Measurements from ENCODE around the gene PTPN20.

The PTPN20 gene

GRCh38 chr10:47033541-47034270, 122.5 kb downstream of the PTPN20 start:
- no peak for DNase-seq (ENCODE audit: low read depth in 2 of 2)

GRCh38 chr10:47034441-47035051, 123.3 kb downstream of the PTPN20 start:
- DNase-seq (ENCODE audit: low read depth in 2 of 2) = no peak

GRCh38 chr10:47035171-47035818, 124.1 kb downstream of the PTPN20 start:
- DNase-seq (ENCODE audit: low read depth in 2 of 2) = no peak

- no peak for DNase-seq (ENCODE audit: low read depth in 2 of 2)
Observed at GRCh38 chr10:47035819-47036337, 124.7 kb downstream of the PTPN20 start.

GRCh38 chr10:47036771-47037170, 125.5 kb downstream of the PTPN20 start:
- no peak for DNase-seq (ENCODE audit: low read depth in 2 of 2)

GRCh38 chr10:47037654-47038425, 126.6 kb downstream of the PTPN20 start:
- DNase-seq (ENCODE audit: low read depth in 2 of 2) = no peak

GRCh38 chr10:47038881-47039561, 127.8 kb downstream of the PTPN20 start:
- DNase-seq (ENCODE audit: low read depth in 2 of 2) = no peak

- no peak for DNase-seq (ENCODE audit: low read depth in 2 of 2)
Observed at GRCh38 chr10:47039562-47039913, 128.3 kb downstream of the PTPN20 start.

- no peak for DNase-seq (ENCODE audit: low read depth in 2 of 2)
Observed at GRCh38 chr10:47040041-47040491, 128.8 kb downstream of the PTPN20 start.

GRCh38 chr10:47040681-47041080, 129.5 kb downstream of the PTPN20 start:
- DNase-seq (ENCODE audit: low read depth in 2 of 2) = no peak

- no peak for DNase-seq (ENCODE audit: low read depth in 2 of 2)
Observed at GRCh38 chr10:47041396-47042198, 130.4 kb downstream of the PTPN20 start.

GRCh38 chr10:47042199-47042473, 130.9 kb downstream of the PTPN20 start:
- DNase-seq (ENCODE audit: low read depth in 2 of 2) = no peak

- DNase-seq (ENCODE audit: low read depth in 2 of 2) = no peak
Observed at GRCh38 chr10:47042780-47043750, 131.8 kb downstream of the PTPN20 start.

- no peak for DNase-seq (ENCODE audit: low read depth in 2 of 2)
Observed at GRCh38 chr10:47043928-47044538, 132.8 kb downstream of the PTPN20 start.

GRCh38 chr10:47044741-47045140, 133.5 kb downstream of the PTPN20 start:
- no peak for DNase-seq (ENCODE audit: low read depth in 2 of 2)

- no peak for DNase-seq (ENCODE audit: low read depth in 2 of 2)
Observed at GRCh38 chr10:47045331-47045861, 134.2 kb downstream of the PTPN20 start.

- DNase-seq (ENCODE audit: low read depth in 2 of 2) = no peak
Observed at GRCh38 chr10:47046321-47047126, 135.3 kb downstream of the PTPN20 start.

GRCh38 chr10:47047127-47047504, 135.9 kb downstream of the PTPN20 start:
- DNase-seq (ENCODE audit: low read depth in 2 of 2) = no peak
